HEK293T (cell line): Measurements from ENCODE around the gene DHX30.

ENCODE experiments used
- CTCF ChIA-PET: fragments of 350-600 bp; formaldehyde crosslinking; extraction: SDS; loops from one replicate; lab custom pipeline; 2021; ENCODE audit warnings: antibody characterized with exemption, inconsistent platforms; lab: Yijun Ruan, JAX
- POLR2A ChIA-PET: fragments of 350-600 bp; formaldehyde crosslinking; extraction: SDS; loops from one replicate; lab custom pipeline; 2020; ENCODE audit warnings: antibody characterized with exemption, inconsistent platforms; lab: Yijun Ruan, JAX
- DNase-seq: peaks from one replicate; pipeline ENCODE4 v3.0.0; 2012; ENCODE audit warnings: mixed read lengths; ENCODE audit errors: extremely low spot score
- ARNT ChIP-seq: fragments of 450-650 bp; IDR thresholded peaks from 2 replicates; pipeline ENCODE4 v1.6.1; 2017; ENCODE audit warnings: mild to moderate bottlenecking
- BHLHE40 ChIP-seq: fragments of 450-650 bp; IDR thresholded peaks from 2 replicates; pipeline ENCODE4 v1.6.1; 2016; ENCODE audit warnings: mild to moderate bottlenecking, moderate library complexity, borderline replicate concordance
- CTBP1 ChIP-seq: fragments of 450-650 bp; IDR thresholded peaks from 2 replicates; pipeline ENCODE4 v1.6.1; 2016; ENCODE audit warnings: borderline replicate concordance
- ELF4 ChIP-seq: fragments of 450-650 bp; IDR thresholded peaks from 2 replicates; pipeline ENCODE4 v1.6.1; 2017; ENCODE audit warnings: antibody characterized with exemption
- FOXA1 ChIP-seq: fragments of 450-650 bp; IDR thresholded peaks from 2 replicates; pipeline ENCODE4 v1.6.1; 2016; ENCODE audit warnings: mild to moderate bottlenecking
- FOXK2 ChIP-seq: fragments of 450-650 bp; IDR thresholded peaks from 2 replicates; pipeline ENCODE4 v1.6.1; 2016; ENCODE audit warnings: mild to moderate bottlenecking
- FOXM1 ChIP-seq: fragments of 450-650 bp; IDR thresholded peaks from 2 replicates; pipeline ENCODE4 v1.6.1; 2017; ENCODE audit warnings: mild to moderate bottlenecking, borderline replicate concordance
- HDGF ChIP-seq: fragments of 450-650 bp; IDR thresholded peaks from 2 replicates; pipeline ENCODE4 v1.6.1; 2017; ENCODE audit warnings: antibody characterized with exemption, borderline replicate concordance
- L3MBTL2 ChIP-seq: fragments of 450-650 bp; conservative IDR thresholded peaks from 2 replicates; pipeline ENCODE4 v1.6.1; 2016; ENCODE audit warnings: mild to moderate bottlenecking
- LEF1 ChIP-seq: fragments of 450-650 bp; IDR thresholded peaks from 2 replicates; pipeline ENCODE4 v1.6.1; 2017; ENCODE audit warnings: mild to moderate bottlenecking, borderline replicate concordance
- NFRKB ChIP-seq: fragments of 450-650 bp; IDR thresholded peaks from 2 replicates; pipeline ENCODE4 v1.6.1; 2016; ENCODE audit warnings: mild to moderate bottlenecking, moderate library complexity
- PKNOX1 ChIP-seq: fragments of 450-650 bp; IDR thresholded peaks from 2 replicates; pipeline ENCODE4 v1.6.1; 2016
- SP1 ChIP-seq: fragments of 450-650 bp; IDR thresholded peaks from 2 replicates; pipeline ENCODE4 v1.6.1; 2017
- SUZ12 ChIP-seq: fragments of 450-650 bp; IDR thresholded peaks from 2 replicates; pipeline ENCODE4 v1.6.1; 2016; ENCODE audit warnings: mild to moderate bottlenecking
- TARDBP ChIP-seq: fragments of 450-650 bp; IDR thresholded peaks from 2 replicates; pipeline ENCODE4 v1.6.1; 2016
- ZNF384 ChIP-seq: fragments of 450-650 bp; IDR thresholded peaks from 2 replicates; pipeline ENCODE4 v1.6.1; 2016

Gene DHX30

GRCh38 chr3:47778746-47779145 is 24.2 kb upstream of the DHX30 start:
- no peak for DNase-seq
- CTCF ChIA-PET: no interaction called here
- TF ChIP-seq HDGF: no peak
- TF ChIP-seq SUZ12: no peak
- no peak for TF ChIP-seq TARDBP
- no peak for TF ChIP-seq NFRKB
- TF ChIP-seq FOXK2: no peak
- no peak for TF ChIP-seq PKNOX1
- no peak for TF ChIP-seq FOXM1
- TF ChIP-seq ARNT: no peak
- no peak for TF ChIP-seq CTBP1
- TF ChIP-seq ZNF384: no peak
- no peak for TF ChIP-seq ELF4
- no peak for TF ChIP-seq BHLHE40
- TF ChIP-seq FOXA1: no peak
- TF ChIP-seq SP1: no peak
- TF ChIP-seq LEF1: no peak
- TF ChIP-seq L3MBTL2: no peak
- POLR2A ChIA-PET: interaction anchor here (1.4 kb wide), 1 partner anchor 35 kb away, joined by 6 read pairs; no protein-coding TSS in a partner anchor

GRCh38 chr3:47780741-47781684 is 21.9 kb upstream of the DHX30 start:
- peak; percentile 58 for DNase-seq
- no peak for TF ChIP-seq SP1
- TF ChIP-seq L3MBTL2: peak; percentile 55
- no peak for TF ChIP-seq BHLHE40
- 0 out of 2 replicates have a peak, but pooled peaks have one; percentile 67 for TF ChIP-seq HDGF
- no peak for TF ChIP-seq FOXK2
- POLR2A ChIA-PET: interaction anchor here (0.7 to 1.4 kb wide), 3 partner anchors 21 to 253 kb away, joined by 3 read pairs; partner anchors contain the start of gene DHX30
- CTCF ChIA-PET: no interaction called here

- POLR2A ChIA-PET: interaction anchor here (0.7 to 1.4 kb wide), 3 partner anchors 21 to 252 kb away, joined by 3 read pairs; partner anchors contain the start of gene DHX30
- peak; percentile 98 for DNase-seq
- CTCF ChIA-PET: no interaction called here
- no peak for TF ChIP-seq FOXA1
- TF ChIP-seq ARNT: no peak
- no peak for TF ChIP-seq SUZ12
- peak; percentile 63 for TF ChIP-seq ELF4
- TF ChIP-seq BHLHE40: no peak
- no peak for TF ChIP-seq HDGF
- TF ChIP-seq SP1: no peak
- peak; percentile 70; the same call in 1 of the 2 replicates for TF ChIP-seq L3MBTL2
- no peak for TF ChIP-seq TARDBP
- no peak for TF ChIP-seq FOXM1
- no peak for TF ChIP-seq LEF1
- no peak for TF ChIP-seq NFRKB
- TF ChIP-seq PKNOX1: no peak
These were observed 21.1 kb upstream of the DHX30 start, which contains the start of gene SMARCC1 for GRCh38 chr3:47781685-47782445. TSS of gene SMARCC1 (minus strand) at chr3:47781893. CDS start at chr3:47781797, 96 bp downstream.

- CTCF ChIA-PET: no interaction called here
- DNase-seq: no peak
- TF ChIP-seq FOXK2 (no peak), NFRKB (no peak), HDGF (no peak), FOXA1 (no peak), BHLHE40 (no peak), SUZ12 (no peak), PKNOX1 (no peak), SP1 (no peak), LEF1 (no peak), CTBP1 (no peak), TARDBP (no peak), L3MBTL2 (no peak), ZNF384 (no peak)
- POLR2A ChIA-PET: no interaction called here
These were observed 20.3 kb upstream of the DHX30 start for GRCh38 chr3:47782446-47783308.

- ChIA-PET CTCF (no interaction called here), POLR2A (interaction anchor here (0.9 kb wide), 1 partner anchor 262 kb away, joined by 3 read pairs; no protein-coding TSS in a partner anchor)
- no peak for TF ChIP-seq PKNOX1
- TF ChIP-seq SP1: no peak
- TF ChIP-seq SUZ12: no peak
- no peak for TF ChIP-seq ZNF384
- no peak for TF ChIP-seq ARNT
- TF ChIP-seq LEF1: no peak
- TF ChIP-seq L3MBTL2: no peak
- TF ChIP-seq FOXA1: no peak
- TF ChIP-seq CTBP1: no peak
- no peak for TF ChIP-seq TARDBP
- TF ChIP-seq HDGF: no peak
- DNase-seq: no peak
These were observed 19.3 kb upstream of the DHX30 start for GRCh38 chr3:47783673-47784072.
